HepG2 (cell line): ENCODE data around the gene IRF2. TPM values are rescaled to one million over a fixed set of nuclear protein-coding genes. Genes with fewer than 3 reads are reported as not detected.

Source experiments
- REXO4 ChIP-seq: sonication (generic); formaldehyde crosslinking; IDR thresholded peaks from 2 replicates; pipeline ENCODE4 v1.8.0; 2022; ENCODE audit warnings: missing genetic modification reagents, mild to moderate bottlenecking, borderline replicate concordance
- STAG1 ChIP-seq: sonication (generic); formaldehyde crosslinking; IDR thresholded peaks from 2 replicates; pipeline ENCODE4 v1.4.0; 2020; ENCODE audit warnings: missing genetic modification reagents
- TEAD3 ChIP-seq: optimal IDR thresholded peaks from 2 replicates; pipeline ENCODE3; 2016; ENCODE audit warnings: borderline replicate concordance
- ZNF432 ChIP-seq: sonication (generic); formaldehyde crosslinking; IDR thresholded peaks from 2 replicates; pipeline ENCODE4 v1.5.0; 2020; ENCODE audit warnings: missing genetic modification reagents, mild to moderate bottlenecking, borderline replicate concordance
- polyA plus RNA-seq, 8 experiments: library from polyadenylated mRNA; depleted of rRNA in 3 of 8; stranded (reverse) in 7 of 8; unstranded in 1 of 8; fragments of >200 nt; fragmentation: Illumina TruSeq in 4 of 8; extraction: Trizol in 4 of 8; gene quantifications; 2 replicates each; pipeline versions ENCODE4 v1.2.1 to v1.2.3, GENCODE V29; 2011 to 2016; ENCODE audit warnings: low read depth in 4 of 8, missing spikeins in 1 of 8, mixed read lengths in 1 of 8; ENCODE audit not compliant: insufficient read depth in 1 of 8
- total RNA-seq, 5 experiments: library from RNA; depleted of rRNA; stranded (reverse); fragments of >200 nt; fragmentation: Illumina TruSeq; extraction: Trizol; gene quantifications; 2 replicates each; pipeline ENCODE4 v1.2.3, GENCODE V29; 2016; ENCODE audit warnings: low read depth in 1 of 5
- TF ChIP-seq, protein P1 (sequence below), 2 experiments: sonication (generic) in 1 of 2; formaldehyde crosslinking in 1 of 2; IDR thresholded peaks; 2 replicates each; pipeline versions ENCODE4 v1.6.1 to v1.9.0; 2014 to 2022; ENCODE audit warnings: antibody characterized with exemption in 1 of 2, borderline replicate concordance in 1 of 2, inconsistent platforms in 1 of 2, low read depth in 1 of 2, missing genetic modification reagents in 1 of 2
- TF ChIP-seq, protein P2 (sequence below): sonication (generic); formaldehyde crosslinking; conservative IDR thresholded peaks from 2 replicates; pipeline ENCODE4 v1.8.0; 2022; ENCODE audit warnings: mild to moderate bottlenecking, moderate library complexity, missing genetic modification reagents
- TF ChIP-seq, protein P3 (sequence below): sonication (generic); formaldehyde crosslinking; IDR thresholded peaks from 2 replicates; pipeline ENCODE4 v1.4.0; 2020; ENCODE audit warnings: missing genetic modification reagents, borderline replicate concordance
- TF ChIP-seq, protein P4 (sequence below): sonication (generic); formaldehyde crosslinking; IDR thresholded peaks from 2 replicates; pipeline ENCODE4 v1.5.0; 2020; ENCODE audit warnings: missing genetic modification reagents
- TF ChIP-seq, protein P5 (sequence below): sonication (generic); formaldehyde crosslinking; IDR thresholded peaks from 2 replicates; pipeline ENCODE4 v1.4.0; 2020; ENCODE audit warnings: low read depth, mild to moderate bottlenecking, missing genetic modification reagents
- TF ChIP-seq, protein P6 (sequence below): IDR thresholded peaks from 2 replicates; pipeline ENCODE4 v1.6.1; 2016; ENCODE audit warnings: control low read depth
- TF ChIP-seq, protein P7 (sequence below): sonication (generic); formaldehyde crosslinking; conservative IDR thresholded peaks from 2 replicates; pipeline ENCODE4 v1.4.0; 2020; ENCODE audit warnings: missing genetic modification reagents
- TF ChIP-seq, protein P8 (sequence below): sonication (generic); formaldehyde crosslinking; IDR thresholded peaks from 2 replicates; pipeline ENCODE4 v1.5.0; 2020; ENCODE audit warnings: mild to moderate bottlenecking, low read depth, missing genetic modification reagents, borderline replicate concordance

IRF2 gene
- total and polyA plus RNA-seq, 2 of the 13 experiments (the other 11 are each of a cell fraction or from before 2014, with no cell fraction given): 15.5 to 28.8 TPM

DNA sequence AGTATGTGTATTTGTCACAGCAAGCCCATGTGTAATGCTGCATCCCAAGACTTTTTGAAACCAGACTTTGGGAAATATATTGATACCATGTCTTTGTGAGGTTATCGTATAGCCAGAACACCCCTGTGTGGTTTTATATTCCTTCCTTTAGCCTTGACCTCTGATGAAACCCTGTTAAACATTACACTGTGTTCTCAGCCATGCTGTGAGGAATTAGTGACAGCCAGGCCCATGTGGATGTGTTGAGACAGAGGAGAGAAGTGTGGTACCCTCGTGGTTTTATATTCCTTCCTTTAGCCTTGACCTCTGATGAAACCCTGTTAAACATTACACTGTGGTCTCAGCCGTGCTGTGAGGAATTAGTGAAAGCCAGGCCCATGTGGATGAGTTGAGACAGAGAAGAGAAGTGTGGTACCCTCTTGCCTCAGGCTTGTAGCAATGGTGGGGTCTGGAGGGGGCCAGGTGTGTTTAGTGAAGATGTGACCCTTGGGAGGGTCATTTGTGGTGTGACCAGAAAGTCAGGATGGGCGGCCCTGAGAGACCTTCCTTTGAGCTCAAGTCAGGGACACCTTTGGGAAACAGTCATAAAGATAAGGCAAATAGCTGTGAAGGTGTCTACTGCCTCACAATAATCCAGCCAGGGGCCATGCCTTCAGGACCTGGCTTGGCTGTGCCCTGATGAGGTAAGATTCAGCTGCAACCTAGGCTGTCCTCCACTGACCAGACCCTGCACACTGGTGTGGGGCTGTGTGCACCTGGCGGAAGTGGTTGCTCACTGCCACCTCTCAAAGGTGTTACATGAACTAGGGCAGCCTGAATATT lies 110.0 kb downstream of the IRF2 start (continued):
- TF ChIP-seq, protein P1, sequence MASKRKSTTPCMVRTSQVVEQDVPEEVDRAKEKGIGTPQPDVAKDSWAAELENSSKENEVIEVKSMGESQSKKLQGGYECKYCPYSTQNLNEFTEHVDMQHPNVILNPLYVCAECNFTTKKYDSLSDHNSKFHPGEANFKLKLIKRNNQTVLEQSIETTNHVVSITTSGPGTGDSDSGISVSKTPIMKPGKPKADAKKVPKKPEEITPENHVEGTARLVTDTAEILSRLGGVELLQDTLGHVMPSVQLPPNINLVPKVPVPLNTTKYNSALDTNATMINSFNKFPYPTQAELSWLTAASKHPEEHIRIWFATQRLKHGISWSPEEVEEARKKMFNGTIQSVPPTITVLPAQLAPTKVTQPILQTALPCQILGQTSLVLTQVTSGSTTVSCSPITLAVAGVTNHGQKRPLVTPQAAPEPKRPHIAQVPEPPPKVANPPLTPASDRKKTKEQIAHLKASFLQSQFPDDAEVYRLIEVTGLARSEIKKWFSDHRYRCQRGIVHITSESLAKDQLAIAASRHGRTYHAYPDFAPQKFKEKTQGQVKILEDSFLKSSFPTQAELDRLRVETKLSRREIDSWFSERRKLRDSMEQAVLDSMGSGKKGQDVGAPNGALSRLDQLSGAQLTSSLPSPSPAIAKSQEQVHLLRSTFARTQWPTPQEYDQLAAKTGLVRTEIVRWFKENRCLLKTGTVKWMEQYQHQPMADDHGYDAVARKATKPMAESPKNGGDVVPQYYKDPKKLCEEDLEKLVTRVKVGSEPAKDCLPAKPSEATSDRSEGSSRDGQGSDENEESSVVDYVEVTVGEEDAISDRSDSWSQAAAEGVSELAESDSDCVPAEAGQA (IDR thresholded peaks at IDR 0.05; ENCODE audit: low read depth): no peak
- TF ChIP-seq, protein P1 (CRISPR knock-in tag; IDR thresholded peaks at IDR 0.05; ENCODE audit: borderline replicate concordance): no peak
- TF ChIP-seq, protein P2, sequence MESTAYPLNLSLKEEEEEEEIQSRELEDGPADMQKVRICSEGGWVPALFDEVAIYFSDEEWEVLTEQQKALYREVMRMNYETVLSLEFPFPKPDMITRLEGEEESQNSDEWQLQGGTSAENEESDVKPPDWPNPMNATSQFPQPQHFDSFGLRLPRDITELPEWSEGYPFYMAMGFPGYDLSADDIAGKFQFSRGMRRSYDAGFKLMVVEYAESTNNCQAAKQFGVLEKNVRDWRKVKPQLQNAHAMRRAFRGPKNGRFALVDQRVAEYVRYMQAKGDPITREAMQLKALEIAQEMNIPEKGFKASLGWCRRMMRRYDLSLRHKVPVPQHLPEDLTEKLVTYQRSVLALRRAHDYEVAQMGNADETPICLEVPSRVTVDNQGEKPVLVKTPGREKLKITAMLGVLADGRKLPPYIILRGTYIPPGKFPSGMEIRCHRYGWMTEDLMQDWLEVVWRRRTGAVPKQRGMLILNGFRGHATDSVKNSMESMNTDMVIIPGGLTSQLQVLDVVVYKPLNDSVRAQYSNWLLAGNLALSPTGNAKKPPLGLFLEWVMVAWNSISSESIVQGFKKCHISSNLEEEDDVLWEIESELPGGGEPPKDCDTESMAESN (CRISPR knock-in tag): 0 out of 2 replicates have a peak, but pooled peaks have one; percentile 52
- TF ChIP-seq, protein P3, sequence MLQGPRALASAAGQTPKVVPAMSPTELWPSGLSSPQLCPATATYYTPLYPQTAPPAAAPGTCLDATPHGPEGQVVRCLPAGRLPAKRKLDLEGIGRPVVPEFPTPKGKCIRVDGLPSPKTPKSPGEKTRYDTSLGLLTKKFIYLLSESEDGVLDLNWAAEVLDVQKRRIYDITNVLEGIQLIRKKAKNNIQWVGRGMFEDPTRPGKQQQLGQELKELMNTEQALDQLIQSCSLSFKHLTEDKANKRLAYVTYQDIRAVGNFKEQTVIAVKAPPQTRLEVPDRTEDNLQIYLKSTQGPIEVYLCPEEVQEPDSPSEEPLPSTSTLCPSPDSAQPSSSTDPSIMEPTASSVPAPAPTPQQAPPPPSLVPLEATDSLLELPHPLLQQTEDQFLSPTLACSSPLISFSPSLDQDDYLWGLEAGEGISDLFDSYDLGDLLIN (CRISPR knock-in tag): no peak
- 0 out of 2 replicates have a peak, but pooled peaks have one; percentile 21 for TF ChIP-seq STAG1
- no peak for TF ChIP-seq REXO4
- TF ChIP-seq ZNF432 (CRISPR knock-in tag): no peak
- TF ChIP-seq, protein P4, sequence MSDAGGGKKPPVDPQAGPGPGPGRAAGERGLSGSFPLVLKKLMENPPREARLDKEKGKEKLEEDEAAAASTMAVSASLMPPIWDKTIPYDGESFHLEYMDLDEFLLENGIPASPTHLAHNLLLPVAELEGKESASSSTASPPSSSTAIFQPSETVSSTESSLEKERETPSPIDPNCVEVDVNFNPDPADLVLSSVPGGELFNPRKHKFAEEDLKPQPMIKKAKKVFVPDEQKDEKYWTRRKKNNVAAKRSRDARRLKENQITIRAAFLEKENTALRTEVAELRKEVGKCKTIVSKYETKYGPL (CRISPR knock-in tag): no peak
- TF ChIP-seq, protein P5, sequence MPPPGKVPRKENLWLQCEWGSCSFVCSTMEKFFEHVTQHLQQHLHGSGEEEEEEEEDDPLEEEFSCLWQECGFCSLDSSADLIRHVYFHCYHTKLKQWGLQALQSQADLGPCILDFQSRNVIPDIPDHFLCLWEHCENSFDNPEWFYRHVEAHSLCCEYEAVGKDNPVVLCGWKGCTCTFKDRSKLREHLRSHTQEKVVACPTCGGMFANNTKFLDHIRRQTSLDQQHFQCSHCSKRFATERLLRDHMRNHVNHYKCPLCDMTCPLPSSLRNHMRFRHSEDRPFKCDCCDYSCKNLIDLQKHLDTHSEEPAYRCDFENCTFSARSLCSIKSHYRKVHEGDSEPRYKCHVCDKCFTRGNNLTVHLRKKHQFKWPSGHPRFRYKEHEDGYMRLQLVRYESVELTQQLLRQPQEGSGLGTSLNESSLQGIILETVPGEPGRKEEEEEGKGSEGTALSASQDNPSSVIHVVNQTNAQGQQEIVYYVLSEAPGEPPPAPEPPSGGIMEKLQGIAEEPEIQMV (CRISPR knock-in tag): no peak
- TF ChIP-seq TEAD3 (CRISPR knock-in tag): peak; percentile 56
- TF ChIP-seq, protein P6, sequence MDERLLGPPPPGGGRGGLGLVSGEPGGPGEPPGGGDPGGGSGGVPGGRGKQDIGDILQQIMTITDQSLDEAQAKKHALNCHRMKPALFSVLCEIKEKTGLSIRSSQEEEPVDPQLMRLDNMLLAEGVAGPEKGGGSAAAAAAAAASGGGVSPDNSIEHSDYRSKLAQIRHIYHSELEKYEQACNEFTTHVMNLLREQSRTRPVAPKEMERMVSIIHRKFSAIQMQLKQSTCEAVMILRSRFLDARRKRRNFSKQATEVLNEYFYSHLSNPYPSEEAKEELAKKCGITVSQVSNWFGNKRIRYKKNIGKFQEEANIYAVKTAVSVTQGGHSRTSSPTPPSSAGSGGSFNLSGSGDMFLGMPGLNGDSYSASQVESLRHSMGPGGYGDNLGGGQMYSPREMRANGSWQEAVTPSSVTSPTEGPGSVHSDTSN (CRISPR knock-in tag): peak; percentile 45; the same call in 1 of the 2 replicates
- TF ChIP-seq, protein P7, sequence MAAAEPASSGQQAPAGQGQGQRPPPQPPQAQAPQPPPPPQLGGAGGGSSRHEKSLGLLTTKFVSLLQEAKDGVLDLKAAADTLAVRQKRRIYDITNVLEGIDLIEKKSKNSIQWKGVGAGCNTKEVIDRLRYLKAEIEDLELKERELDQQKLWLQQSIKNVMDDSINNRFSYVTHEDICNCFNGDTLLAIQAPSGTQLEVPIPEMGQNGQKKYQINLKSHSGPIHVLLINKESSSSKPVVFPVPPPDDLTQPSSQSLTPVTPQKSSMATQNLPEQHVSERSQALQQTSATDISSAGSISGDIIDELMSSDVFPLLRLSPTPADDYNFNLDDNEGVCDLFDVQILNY: no peak
- TF ChIP-seq, protein P8, sequence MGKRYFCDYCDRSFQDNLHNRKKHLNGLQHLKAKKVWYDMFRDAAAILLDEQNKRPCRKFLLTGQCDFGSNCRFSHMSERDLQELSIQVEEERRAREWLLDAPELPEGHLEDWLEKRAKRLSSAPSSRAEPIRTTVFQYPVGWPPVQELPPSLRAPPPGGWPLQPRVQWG (CRISPR knock-in tag): no peak
